H7 (cell line): ENCODE data around the gene STEAP2. TPM values are rescaled to one million over a fixed set of nuclear protein-coding genes. Genes with fewer than 3 reads are reported as not detected.

Experiments
- DNase-seq: peaks from one replicate; pipeline ENCODE4 v3.0.0; 2012
- H3K27me3 ChIP-seq: 2 replicates; pipeline ENCODE4 v1.6.0; 2011; ENCODE audit warnings: mild to moderate bottlenecking, low read length; ENCODE audit not compliant: control insufficient read depth, insufficient read depth
- H3K36me3 ChIP-seq: replicated peaks from 2 replicates; pipeline ENCODE4 v1.5.1; 2011; ENCODE audit warnings: low read length; ENCODE audit not compliant: control insufficient read depth, insufficient read depth
- H3K4me3 ChIP-seq: 2 replicates; pipeline ENCODE4 v1.5.1; 2011; ENCODE audit warnings: low read depth, mild to moderate bottlenecking, control low read depth, low read length, moderate library complexity; ENCODE audit not compliant: insufficient read depth
- total RNA-seq: library from RNA; depleted of rRNA; stranded (reverse); fragments of >200 nt; shearing (Covaris generic); gene quantifications from 2 replicates; pipeline ENCODE4 v1.2.3, GENCODE V29; 2014; rRNA removed

The STEAP2 gene
- total RNA-seq: 8.8 and 15.1 TPM in 2 replicates

DNA sequence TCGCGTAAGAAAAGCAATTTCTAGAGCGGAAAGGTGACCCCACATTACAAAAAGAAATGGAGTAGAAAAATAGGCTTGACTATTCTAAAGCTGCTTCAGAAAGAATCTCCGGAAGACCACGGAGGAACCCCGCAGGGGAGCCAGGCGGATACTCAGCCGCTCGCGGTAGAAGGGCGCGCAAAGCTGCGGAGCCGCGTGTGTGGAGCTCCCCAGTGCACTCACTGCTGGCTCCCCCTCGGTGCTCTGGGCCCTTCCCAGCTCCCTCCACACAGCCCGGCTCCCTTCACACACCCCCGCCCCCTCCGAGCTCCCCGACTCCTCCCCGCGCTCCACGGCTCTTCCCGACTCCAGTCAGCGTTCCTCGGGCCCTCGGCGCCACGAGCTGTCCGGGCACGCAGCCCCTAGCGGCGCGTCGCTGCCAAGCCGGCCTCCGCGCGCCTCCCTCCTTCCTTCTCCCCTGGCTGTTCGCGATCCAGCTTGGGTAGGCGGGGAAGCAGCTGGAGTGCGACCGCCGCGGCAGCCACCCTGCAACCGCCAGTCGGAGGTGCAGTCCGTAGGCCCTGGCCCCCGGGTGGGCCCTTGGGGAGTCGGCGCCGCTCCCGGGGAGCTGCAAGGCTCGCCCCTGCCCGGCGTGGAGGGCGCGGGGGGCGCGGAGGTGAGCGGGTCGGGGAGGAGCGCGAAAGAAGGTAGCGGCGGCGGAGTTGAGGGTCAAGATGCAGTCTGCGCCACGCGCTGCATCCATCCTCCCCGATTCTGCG lies at the start of gene STEAP2:
STEAP2 (plus strand) TSS at position 350 of the 758 bp plus-strand sequence. CDS start 13,343 bp downstream, outside the sequence.
- Histone ChIP-seq H3K4me3 (peak within 1 kb of the TSS; percentile 79), H3K27me3 (no peaks in the 10 kb centered on the region), H3K36me3 (no peaks in the 10 kb centered on the region)
- DNase-seq: peak; percentile 92

DNA sequence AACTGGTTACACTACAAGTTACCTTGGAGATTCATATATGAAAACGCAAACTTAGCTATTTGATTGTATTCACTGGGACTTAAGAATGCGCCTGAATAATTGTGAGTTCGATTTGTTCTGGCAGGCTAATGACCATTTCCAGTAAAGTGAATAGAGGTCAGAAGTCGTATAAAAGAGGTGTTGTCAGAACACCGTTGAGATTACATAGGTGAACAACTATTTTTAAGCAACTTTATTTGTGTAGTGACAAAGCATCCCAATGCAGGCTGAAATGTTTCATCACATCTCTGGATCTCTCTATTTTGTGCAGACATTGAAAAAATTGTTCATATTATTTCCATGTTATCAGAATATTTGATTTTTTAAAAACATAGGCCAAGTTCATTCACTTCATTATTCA lies 48.0 kb upstream of the STEAP2 start:
- DNase-seq: no peak
- no peaks in the 10 kb centered on the region for H3K36me3 ChIP-seq

DNA sequence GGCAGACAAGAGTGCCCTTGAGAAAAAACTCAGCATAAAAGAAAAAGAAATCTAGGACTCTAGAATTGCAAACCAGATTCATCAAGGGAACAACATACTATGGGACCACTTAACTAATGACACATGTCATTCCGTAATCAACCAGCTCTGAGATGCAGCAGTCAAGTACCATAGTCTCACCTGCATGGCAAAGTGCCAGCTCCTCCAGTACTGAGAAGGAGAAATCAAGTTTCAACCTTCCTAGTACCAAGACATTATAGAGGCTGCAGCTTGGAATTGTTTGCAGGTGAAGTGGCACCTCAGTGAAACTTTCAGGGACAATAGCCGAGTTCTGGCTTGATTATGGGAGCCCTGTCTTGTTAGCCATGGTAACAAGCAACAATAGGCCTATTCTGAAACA lies 45.8 kb upstream of the STEAP2 start:
- no peak for DNase-seq
- Histone ChIP-seq H3K36me3 (no peaks in the 10 kb centered on the region), H3K4me3 (no peak overlapping the region), H3K27me3 (no peaks in the 10 kb centered on the region)

More for the DNA sequence above, 48.0 kb upstream of the STEAP2 start:
- H3K4me3 ChIP-seq: no peak overlapping the region
- no peaks in the 10 kb centered on the region for H3K27me3 ChIP-seq

DNA sequence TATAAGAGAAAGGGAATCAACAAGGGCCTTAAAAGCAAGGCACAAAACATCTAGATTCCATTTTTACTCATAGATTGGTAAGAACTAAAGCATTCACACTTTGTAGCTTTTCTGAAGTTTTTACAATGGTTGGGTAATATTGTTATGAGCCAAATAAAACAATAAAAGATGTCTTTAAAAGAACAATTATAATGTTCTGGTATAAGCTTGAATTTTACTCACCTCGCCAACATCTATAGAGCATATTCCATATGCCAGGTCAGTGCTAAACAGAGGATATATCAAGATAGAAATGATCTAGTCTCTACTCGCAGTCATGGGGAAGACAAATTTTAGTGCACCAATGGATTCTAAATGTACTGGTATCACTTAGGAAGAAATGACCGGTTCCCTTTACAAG lies 45.4 kb upstream of the STEAP2 start:
- H3K27me3 ChIP-seq: no peaks in the 10 kb centered on the region
- no peaks in the 10 kb centered on the region for H3K36me3 ChIP-seq
- DNase-seq: no peak
- H3K4me3 ChIP-seq: no peak overlapping the region

DNA sequence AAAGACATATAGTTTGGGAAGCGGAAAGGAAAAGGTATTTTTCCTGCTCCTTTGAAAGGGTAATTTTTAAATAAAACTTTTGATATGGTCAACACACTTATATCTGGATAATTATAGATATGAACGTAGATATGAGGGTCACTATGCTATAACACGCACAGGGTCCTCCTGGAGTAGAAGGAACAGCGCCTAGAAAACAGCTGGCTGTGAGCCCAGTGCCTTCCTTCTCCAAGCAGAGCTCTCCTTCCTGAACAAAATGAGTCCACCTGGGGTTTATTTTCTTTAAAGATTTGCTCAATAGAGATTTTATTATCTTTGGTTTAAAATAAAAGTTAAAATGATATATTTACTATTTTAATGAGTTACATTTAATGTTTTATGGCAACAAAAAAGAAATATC lies 44.2 kb upstream of the STEAP2 start:
- Histone ChIP-seq H3K36me3 (no peaks in the 10 kb centered on the region), H3K27me3 (no peaks in the 10 kb centered on the region), H3K4me3 (no peak overlapping the region)
- no peak for DNase-seq

GRCh38 chr7:90169891-90170290 lies 41.6 kb upstream of the STEAP2 start:
- H3K27me3 ChIP-seq: no peaks in the 10 kb centered on the region
- H3K36me3 ChIP-seq: no peaks in the 10 kb centered on the region
- H3K4me3 ChIP-seq: no peak overlapping the region
- DNase-seq: no peak

DNA sequence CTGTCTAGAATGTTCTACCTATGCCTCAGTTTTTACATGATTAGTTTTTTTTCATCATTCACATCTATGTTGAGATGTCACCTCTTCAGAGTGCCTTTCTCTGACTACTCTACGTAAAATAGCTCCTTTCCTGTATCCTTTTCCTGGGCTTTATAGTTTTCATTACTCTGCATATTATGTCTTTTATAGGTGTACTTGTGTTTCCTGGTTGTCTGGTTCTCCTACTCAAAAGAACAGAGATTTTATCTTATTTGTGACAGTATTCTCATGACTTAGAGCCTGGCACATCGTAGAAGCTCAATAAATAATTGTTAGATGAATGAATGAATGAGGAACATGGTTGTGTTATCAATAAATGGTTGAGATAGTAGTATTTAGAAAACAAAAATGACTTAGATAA lies 39.4 kb upstream of the STEAP2 start:
- H3K36me3 ChIP-seq: no peaks in the 10 kb centered on the region
- H3K27me3 ChIP-seq: no peaks in the 10 kb centered on the region
- no peak overlapping the region for H3K4me3 ChIP-seq
- DNase-seq: no peak

DNA sequence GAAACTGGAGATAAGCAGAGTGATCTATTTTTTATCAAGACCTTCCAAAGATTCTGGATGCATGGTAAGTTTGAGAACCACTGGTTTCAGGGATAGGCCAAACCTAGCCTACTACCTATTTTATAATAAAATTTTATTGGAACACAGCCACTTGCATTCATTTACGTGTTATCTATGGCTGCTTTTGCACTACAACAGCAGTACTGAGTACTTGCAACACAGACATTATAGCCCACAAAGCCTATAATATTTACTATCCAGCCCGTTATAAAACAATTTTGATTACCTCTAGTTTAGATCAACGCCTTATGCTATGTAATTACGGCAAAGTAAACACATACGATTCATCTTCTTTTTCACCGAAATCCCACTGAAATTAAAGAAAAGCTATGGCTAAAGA lies 38.9 kb upstream of the STEAP2 start:
- no peaks in the 10 kb centered on the region for H3K36me3 ChIP-seq
- no peak overlapping the region for H3K4me3 ChIP-seq
- DNase-seq: no peak
- H3K27me3 ChIP-seq: no peaks in the 10 kb centered on the region

DNA sequence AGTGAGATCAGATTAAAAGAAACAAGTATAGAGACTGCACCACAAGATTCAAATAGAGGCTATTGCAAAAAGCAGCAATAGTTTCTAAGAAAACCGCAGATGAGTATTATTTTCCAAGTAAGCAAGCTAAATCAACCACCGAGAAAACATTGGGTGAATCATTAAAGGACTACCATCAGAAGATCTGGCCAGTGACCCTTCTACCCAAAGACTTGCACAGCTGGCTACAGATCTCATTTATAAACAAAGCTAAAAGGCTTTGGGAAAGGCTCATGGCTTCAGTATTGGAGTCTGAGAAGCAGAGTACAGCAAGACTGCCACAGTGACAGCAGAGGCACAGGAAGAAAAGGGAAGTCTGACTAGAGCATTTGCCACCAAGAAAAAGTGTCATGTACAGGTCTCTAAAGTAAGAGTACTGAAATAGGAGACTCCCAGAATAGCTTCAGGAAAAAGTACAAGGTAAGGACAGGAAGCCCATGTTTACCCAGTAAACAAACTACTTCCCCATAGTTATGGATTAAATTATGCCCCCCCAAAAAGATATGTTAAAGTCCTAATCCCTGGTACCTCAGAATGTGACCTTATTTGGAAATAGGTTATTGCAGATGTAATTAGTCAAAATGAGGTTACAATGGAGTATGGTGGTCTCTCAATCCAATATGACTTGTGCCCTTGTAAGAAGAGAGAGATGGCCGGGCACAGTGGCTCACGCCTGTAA lies 38.3 kb upstream of the STEAP2 start:
- Histone ChIP-seq H3K36me3 (no peaks in the 10 kb centered on the region), H3K27me3 (no peaks in the 10 kb centered on the region), H3K4me3 (no peak overlapping the region)
- no peak for DNase-seq

DNA sequence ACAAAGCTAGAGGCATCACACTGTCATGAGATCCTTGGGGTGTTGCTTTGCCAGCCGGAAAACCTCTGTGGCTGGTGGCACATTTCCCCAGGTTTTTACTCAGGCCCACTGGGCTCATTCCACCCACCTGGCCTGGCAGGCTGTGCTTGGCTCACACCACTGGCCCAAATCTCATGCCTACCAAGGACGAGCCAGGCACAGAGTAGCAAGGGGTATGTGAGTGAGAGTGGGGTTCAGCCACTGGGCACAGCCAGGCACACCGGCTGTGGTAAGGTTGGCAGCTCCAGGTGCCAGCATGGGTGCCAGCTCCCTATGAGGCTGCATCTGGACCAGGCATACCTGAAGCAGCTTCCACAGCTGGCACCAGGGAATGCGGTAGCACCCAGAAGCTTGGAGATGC lies 35.9 kb upstream of the STEAP2 start:
- H3K4me3 ChIP-seq: no peak overlapping the region
- no peak for DNase-seq
- no peaks in the 10 kb centered on the region for H3K36me3 ChIP-seq
- H3K27me3 ChIP-seq: no peaks in the 10 kb centered on the region

DNA sequence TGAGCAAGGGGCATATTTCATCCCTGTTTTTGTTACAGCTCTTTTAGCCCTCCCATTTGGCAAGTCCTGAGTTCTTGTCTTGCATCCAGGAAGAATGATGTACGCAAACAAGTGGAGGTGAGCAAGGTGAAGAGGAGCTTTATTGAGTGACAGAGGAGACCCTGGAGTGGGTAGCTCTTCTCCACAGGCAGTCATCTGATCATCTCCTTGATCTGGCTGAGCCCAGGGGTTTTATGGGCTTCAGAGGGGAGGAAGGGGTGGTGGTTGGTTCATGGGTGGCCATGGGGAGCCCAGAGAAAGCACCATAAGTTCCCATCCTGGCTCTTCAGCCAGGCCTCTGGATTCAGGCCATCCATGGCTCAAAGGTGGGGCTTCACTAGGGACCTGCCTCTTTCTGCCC lies 35.3 kb upstream of the STEAP2 start:
- no peak overlapping the region for H3K4me3 ChIP-seq
- H3K36me3 ChIP-seq: no peaks in the 10 kb centered on the region
- no peak for DNase-seq
- H3K27me3 ChIP-seq: no peaks in the 10 kb centered on the region

DNA sequence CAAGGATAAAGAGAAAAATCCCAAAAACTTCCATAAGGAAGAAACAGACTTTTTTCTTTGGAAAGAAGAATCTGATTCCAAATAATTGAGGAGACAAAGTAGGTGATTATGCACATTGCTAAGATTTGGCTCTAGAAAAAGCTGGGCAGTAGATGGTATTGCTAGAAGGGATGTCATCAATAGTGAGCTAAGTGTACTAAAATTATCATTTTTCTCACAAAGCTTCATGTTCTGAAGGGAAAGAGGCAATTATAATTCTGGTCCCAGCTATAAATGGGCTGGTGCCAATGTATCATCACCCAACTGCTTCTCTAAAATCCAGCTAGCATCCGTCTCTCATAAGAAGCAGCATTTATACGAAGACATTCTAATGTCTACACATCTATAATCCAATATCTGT lies 33.4 kb upstream of the STEAP2 start:
- no peak overlapping the region for H3K4me3 ChIP-seq
- H3K27me3 ChIP-seq: no peaks in the 10 kb centered on the region
- H3K36me3 ChIP-seq: no peaks in the 10 kb centered on the region
- no peak for DNase-seq

GRCh38 chr7:90178679-90179278 lies 32.8 kb upstream of the STEAP2 start:
- H3K27me3 ChIP-seq: no peaks in the 10 kb centered on the region
- H3K4me3 ChIP-seq: no peak overlapping the region
- H3K36me3 ChIP-seq: no peaks in the 10 kb centered on the region
- DNase-seq: no peak

- Histone ChIP-seq H3K27me3 (no peaks in the 10 kb centered on the region), H3K36me3 (no peaks in the 10 kb centered on the region), H3K4me3 (no peak overlapping the region)
- no peak for DNase-seq
These were observed 31.4 kb upstream of the STEAP2 start for GRCh38 chr7:90180011-90180585.

GRCh38 chr7:90180649-90181048 lies 30.9 kb upstream of the STEAP2 start:
- no peak for DNase-seq
- Histone ChIP-seq H3K36me3 (no peaks in the 10 kb centered on the region), H3K27me3 (no peaks in the 10 kb centered on the region), H3K4me3 (no peak overlapping the region)
